ENCODE results near the gene MAPK10. TPM values are rescaled to one million over a fixed set of nuclear protein-coding genes. Genes with fewer than 3 reads are reported as not detected.

MAPK10 gene
- total RNA-seq, 1 experiment from 2014 or later: 0.44 TPM

- Histone ChIP-seq H3K4me3 (ENCODE audit: low read length) (no peak overlapping the region), H4K20me1 (ENCODE audit: low read length) (no peaks in the 10 kb centered on the region), H2AFZ (ENCODE audit: low read length) (no peak overlapping the region), H3F3A (ENCODE audit: low read length, unreplicated experiment) (no peaks in the 10 kb centered on the region), H3K4me1 (ENCODE audit: insufficient read depth, low read length) (no peaks in the 10 kb centered on the region), H3K27ac (ENCODE audit: low read length) (no peak overlapping the region), H3K36me3 (ENCODE audit: low read depth, low read length) (no peaks in the 10 kb centered on the region), H3K9me3 (ENCODE audit: low read length) (no peaks in the 10 kb centered on the region), H3K4me2 (ENCODE audit: low read length) (no peak overlapping the region), H3K79me2 (ENCODE audit: low read length) (no peaks in the 10 kb centered on the region), H3K9me2 (replicated peaks; ENCODE audit: low read length) (no peaks in the 10 kb centered on the region), H3K9ac (ENCODE audit: low read length) (no peak overlapping the region), H3K27me3 (ENCODE audit: low read length) (no peaks in the 10 kb centered on the region)
- ATAC-seq (no peak), DNase-seq (no peak)
- ChIA-PET CTCF (no interaction called here), POLR2A (ENCODE audit: unreplicated experiment) (no interaction called here)
- intact Hi-C loops (cut with micrococcal nuclease): no loop called here
- BruUV-seq (replicated peaks): no TSS peak
- no peak for TF ChIP-seq CTCF (conservative IDR thresholded peaks at IDR 0.05; ENCODE audit: low read depth, low read length)
- TF ChIP-seq EZH2 (IDR thresholded peaks at IDR 0.05; ENCODE audit: low read length, unreplicated experiment): no peak
- TF ChIP-seq EZH2phosphoT487 (IDR thresholded peaks at IDR 0.05; ENCODE audit: borderline replicate concordance, low read length): no peak
These were observed 2.2 kb downstream of the MAPK10 start for GRCh38 chr4:86357608-86358007.

DNA sequence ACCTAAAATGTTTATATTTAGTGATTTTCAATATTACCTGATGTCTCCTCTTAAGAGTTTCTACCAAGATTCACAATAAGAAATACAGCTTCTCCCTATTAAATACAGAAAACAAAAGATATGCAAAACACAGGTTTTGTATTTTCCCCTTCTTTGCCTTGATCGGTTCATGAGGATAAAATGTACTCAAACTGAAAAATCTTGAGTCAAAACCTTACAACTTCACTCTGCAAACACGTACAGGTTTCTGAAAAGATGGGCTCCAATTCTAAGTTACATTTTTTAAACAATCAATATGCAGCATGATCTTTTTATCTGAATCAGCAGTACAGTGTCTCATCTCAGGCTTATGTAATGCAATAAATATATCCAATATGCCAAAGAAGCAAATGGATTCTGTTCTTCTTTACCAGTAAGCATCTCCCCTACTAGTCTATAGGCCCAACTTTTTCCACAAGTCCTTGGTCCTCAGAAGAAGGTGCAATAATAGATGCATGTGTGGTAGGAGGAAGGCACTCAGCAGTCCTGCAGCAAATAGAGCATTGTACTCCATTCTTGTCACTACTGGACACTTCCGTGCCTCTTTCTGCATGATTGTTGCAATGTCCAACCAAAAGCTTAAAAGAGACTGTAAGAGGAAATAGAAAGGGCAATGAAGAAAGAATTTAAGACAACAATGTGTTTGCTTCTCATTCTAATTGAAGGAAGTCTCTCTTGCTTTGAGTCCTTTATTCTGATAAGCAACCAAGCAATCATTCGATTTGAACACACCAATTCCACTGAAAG is 3.2 kb downstream of the MAPK10 start:
- ATAC-seq (no peak), DNase-seq (no peak)
- Histone ChIP-seq H3K9me3 (ENCODE audit: low read length) (no peaks in the 10 kb centered on the region), H3K4me1 (ENCODE audit: insufficient read depth, low read length) (no peaks in the 10 kb centered on the region), H3F3A (ENCODE audit: low read length, unreplicated experiment) (no peaks in the 10 kb centered on the region), H2AFZ (ENCODE audit: low read length) (no peak overlapping the region), H3K9me2 (replicated peaks; ENCODE audit: low read length) (no peaks in the 10 kb centered on the region), H3K36me3 (ENCODE audit: low read depth, low read length) (no peaks in the 10 kb centered on the region), H4K20me1 (ENCODE audit: low read length) (no peaks in the 10 kb centered on the region), H3K27me3 (ENCODE audit: low read length) (no peaks in the 10 kb centered on the region), H3K9ac (ENCODE audit: low read length) (no peak overlapping the region), H3K4me3 (ENCODE audit: low read length) (no peak overlapping the region), H3K27ac (ENCODE audit: low read length) (no peak overlapping the region), H3K79me2 (ENCODE audit: low read length) (no peaks in the 10 kb centered on the region), H3K4me2 (ENCODE audit: low read length) (no peak overlapping the region)
- CTCF ChIA-PET: no interaction called here
- intact Hi-C loops (cut with micrococcal nuclease): no loop called here
- TF ChIP-seq EZH2phosphoT487 (IDR thresholded peaks at IDR 0.05; ENCODE audit: borderline replicate concordance, low read length) (no peak), CTCF (conservative IDR thresholded peaks at IDR 0.05; ENCODE audit: low read depth, low read length) (no peak), EZH2 (IDR thresholded peaks at IDR 0.05; ENCODE audit: low read length, unreplicated experiment) (no peak)
- no TSS peak for BruUV-seq (replicated peaks)
- POLR2A ChIA-PET (ENCODE audit: unreplicated experiment): no interaction called here

- Histone ChIP-seq H3K9me3 (ENCODE audit: low read length) (no peaks in the 10 kb centered on the region), H3K4me2 (ENCODE audit: low read length) (no peak overlapping the region), H3K27me3 (ENCODE audit: low read length) (no peaks in the 10 kb centered on the region), H3K79me2 (ENCODE audit: low read length) (no peaks in the 10 kb centered on the region), H3K4me3 (ENCODE audit: low read length) (no peak overlapping the region), H3K9ac (ENCODE audit: low read length) (no peak overlapping the region), H2AFZ (ENCODE audit: low read length) (no peak overlapping the region), H3K27ac (ENCODE audit: low read length) (no peak overlapping the region), H3K36me3 (ENCODE audit: low read depth, low read length) (no peaks in the 10 kb centered on the region), H3F3A (ENCODE audit: low read length, unreplicated experiment) (no peaks in the 10 kb centered on the region), H3K9me2 (replicated peaks; ENCODE audit: low read length) (no peaks in the 10 kb centered on the region), H3K4me1 (ENCODE audit: insufficient read depth, low read length) (no peaks in the 10 kb centered on the region), H4K20me1 (ENCODE audit: low read length) (no peaks in the 10 kb centered on the region)
- no peak for ATAC-seq
- intact Hi-C loops (cut with micrococcal nuclease): no loop called here
- no TSS peak for BruUV-seq (replicated peaks)
- TF ChIP-seq CTCF (conservative IDR thresholded peaks at IDR 0.05; ENCODE audit: low read depth, low read length) (no peak), EZH2phosphoT487 (IDR thresholded peaks at IDR 0.05; ENCODE audit: borderline replicate concordance, low read length) (no peak), EZH2 (IDR thresholded peaks at IDR 0.05; ENCODE audit: low read length, unreplicated experiment) (no peak)
- ChIA-PET CTCF (no interaction called here), POLR2A (ENCODE audit: unreplicated experiment) (no interaction called here)
- DNase-seq: no peak
These were observed 5.5 kb downstream of the MAPK10 start for GRCh38 chr4:86354390-86354789.

Data from PC-3 (cell line).